NK-92 treated with Interleukin-12 subunit alpha and Interleukin-12 subunit beta, amount 100 ng/mL, for 24 hours (cell line): Measurements from ENCODE around the gene RNF183.
"Not testable (repeated sequence)": the region's sequence is repeated elsewhere in the genome, so short reads cannot be mapped to it uniquely, and the experiment has no call there.

Source experiments
- DNase-seq: peaks from one replicate; lab custom pipeline; 2025; lab: John Stamatoyannopoulos, UW

The RNF183 gene

DNA sequence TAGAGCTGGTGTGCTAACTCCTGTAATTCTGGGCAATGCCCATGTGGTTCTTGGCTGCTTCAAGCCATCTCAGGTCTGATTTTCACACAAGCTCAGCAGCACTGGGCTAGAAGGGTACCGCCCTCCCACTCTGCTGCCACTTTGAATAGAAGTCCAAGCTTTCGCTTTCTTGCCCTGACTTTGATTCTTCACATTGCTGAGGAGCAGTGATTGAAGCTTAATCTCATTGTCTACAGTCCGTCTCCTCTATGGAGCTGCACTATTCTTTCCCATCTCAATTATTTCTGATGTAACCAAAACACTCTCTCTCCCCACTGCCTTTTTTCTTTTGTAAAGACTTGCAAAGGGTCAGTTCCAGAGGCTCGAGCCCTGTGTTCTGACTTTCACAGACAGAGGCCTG, 12.9 kb upstream of the RNF183 start:
- DNase-seq = no peak

DNA sequence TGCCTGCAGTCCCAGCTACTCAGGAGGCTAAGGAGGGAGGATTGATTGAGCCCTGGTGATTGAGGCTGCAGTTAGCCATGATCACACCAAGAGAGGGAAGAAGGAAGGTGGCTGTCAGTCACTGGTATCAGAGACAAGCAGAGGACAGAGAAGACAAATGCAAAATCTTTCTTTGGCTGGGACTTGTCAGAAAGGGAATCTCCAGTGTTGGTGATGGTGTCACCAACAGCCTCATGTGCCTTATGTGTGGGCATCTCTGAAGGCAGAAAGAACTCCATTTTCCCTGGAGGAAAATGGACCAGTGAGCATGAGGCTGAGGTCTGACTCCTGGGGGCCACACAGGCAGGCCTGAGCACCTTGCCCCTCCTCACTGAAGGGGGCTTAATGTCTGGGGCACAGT, 12.1 kb upstream of the RNF183 start:
- no peak for DNase-seq

DNA sequence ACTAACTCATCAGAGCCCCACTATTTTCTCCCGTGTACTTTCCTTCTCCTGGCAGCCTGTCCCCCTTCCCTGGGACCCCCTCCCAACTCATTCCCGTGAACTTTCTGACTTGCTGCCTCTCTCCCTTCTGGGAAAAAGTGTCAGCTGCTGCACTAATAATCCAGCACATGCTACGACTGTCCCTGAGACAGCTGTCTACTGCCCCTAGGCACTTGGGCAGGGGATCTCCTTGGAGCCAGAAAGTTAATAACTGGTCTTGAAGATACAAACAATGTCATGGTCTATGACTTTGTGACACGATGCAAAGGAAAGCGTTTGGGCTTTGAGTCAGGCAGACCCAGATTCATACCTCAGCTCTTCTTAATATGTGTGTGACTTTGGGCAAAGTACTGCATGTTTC, 10.1 kb upstream of the RNF183 start:
- DNase-seq = no peak

DNA sequence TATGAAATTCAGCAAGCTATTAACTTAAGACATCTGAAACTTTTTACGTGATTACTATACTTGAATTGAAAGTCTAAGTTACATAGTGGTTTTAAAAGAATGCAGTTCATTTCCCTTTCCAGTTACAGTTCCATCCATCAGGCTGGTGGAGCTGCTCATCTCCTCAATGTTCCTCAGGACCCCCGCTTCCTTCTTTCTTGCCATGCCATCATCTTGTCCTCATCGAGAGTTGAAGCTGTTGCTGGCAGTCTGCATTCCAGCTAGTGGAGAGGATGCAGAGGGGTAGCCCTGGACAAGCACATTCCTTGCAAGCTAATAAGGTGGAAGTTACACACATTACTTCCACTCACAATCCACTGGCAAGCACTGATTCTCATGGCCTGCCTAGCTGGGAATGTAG, 8.8 kb upstream of the RNF183 start:
- no peak for DNase-seq

DNA sequence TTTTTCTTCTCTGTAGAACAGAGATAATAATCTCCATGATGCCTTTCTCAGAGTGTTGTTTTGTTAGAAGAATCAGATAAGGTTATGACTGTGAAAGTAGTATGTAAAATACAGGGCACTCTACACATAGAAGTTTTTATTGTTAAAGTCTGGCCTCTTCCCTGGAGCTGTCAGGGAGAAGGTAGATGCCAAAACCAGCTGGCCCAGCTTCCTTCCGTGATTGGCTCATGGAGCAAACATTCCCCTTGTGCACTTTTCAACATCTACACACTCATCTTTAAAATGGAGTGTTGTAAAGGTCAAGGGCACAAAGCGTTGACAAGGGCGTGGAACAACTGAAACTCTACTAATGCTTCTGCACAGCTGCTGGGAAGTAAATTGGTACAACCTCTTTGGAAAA, 7.4 kb upstream of the RNF183 start:
- DNase-seq = no peak

DNA sequence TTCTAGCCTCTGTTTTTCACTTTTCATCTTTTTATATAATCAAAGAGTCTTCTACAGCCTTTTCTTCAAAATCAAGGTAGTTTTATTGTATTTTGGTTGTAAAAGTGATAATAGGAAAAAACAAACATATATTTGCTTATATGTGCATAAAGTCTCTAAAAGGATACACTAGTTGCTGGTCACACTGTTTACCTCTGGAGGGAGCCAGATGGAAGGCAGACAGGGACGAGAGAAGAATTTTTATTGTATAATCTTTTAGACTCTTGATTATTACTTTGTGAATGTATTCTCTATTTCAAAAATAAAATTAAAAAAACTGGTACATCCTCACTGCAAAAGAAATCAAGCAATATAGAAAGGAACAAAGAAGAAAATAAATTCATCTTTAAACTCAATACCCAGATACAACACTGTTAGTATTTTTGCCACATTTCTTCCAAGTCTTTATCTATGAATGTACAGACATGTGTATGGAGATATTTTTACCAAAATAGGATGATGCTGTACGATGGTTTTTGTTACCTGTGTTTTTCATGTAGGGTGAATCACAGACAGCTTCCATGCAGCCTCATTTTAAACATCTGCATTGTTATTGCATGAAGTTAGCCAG, 6.1 kb upstream of the RNF183 start:
- no peak for DNase-seq

DNA sequence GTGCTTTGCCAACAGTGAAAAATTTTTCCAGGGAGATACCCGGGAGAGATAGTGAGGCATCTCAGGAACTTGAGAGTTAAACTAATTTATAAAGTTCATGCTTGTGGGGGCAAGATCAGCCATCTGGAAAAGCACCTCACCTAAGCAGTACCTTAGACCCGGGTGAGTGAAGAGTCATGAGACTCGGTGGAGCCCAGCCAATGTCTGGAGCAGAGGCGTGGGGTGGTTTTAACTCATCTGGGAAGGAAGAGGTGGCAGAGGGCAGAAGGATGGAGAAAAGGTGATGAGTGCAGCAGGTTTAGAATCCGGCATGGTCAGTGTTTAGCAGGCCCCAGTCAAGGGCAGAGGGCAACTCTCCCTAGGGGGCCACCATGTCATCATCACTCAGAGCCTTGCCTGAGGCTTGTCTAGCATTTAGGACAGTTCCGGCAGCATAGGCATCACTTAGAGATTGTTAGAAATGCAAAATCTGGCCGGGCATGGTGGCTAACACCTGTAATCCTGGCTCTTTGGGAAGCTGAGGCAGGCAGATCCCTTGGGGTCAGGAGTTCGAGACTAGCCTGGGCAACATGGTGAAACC, 4.3 kb upstream of the RNF183 start:
- DNase-seq = no peak

DNA sequence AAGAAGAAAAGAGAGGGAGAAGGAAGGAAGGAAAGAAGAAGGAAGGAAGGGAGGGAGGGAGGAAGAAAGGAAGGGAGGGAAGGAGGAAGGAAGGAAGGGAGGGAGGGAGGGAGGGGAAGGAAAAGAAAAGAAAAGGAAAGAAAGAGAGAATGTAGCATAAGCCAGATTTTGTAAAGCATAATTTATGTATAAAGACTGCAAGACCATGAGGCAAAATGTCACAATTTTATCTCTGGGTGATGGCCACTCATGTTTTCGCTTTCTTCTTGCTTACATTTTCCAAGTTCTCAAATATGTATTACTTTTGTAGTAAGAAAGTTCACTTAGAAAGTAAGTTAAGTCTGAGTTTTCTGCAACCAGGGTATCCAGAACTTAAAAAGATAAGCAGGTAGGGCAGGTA, 3.4 kb upstream of the RNF183 start:
- no peak for DNase-seq

DNA sequence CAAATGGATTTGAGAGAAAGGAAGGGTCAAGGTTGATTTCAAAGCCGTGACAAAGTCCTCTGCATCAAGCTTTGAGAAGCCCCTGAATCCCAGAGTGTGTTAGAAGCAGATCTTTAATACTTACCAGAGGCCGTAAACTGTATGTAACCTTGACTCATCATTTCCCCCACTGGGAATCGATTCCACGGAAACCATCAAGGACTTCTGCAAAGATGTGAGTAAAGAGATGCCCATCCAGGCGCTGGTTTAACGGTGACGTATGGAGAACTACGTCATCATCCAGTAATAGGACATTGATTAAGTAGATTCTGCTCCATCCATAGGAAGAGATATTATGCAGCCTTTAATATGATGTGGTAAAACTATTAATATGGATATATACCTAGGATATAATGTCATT, 1.6 kb downstream of the RNF183 start:
- DNase-seq = no peak

DNA sequence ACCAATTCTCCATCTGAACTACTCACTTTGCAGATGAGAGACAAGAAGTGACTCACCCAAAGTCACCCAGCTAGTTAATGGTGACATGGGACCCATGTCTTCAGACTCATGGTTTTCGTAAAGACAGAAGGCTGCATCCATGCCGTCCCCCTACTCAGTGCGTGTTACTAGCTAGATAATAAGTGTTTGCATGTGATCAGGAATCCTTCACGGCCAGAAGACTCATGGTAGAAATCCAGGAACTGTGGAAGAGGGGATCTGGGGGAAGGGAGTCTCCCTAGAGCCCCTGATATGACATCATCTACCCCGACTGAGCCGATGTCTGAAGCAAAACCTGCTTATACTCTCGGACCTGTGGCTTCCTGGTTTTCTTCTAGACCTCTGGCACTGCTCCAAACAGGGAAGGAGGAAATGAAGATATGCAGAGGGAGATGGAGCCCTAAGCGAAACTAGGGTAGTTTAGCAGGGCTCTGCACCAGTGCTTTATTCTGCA, 3.3 kb downstream of the RNF183 start:
- no peak for DNase-seq

DNA sequence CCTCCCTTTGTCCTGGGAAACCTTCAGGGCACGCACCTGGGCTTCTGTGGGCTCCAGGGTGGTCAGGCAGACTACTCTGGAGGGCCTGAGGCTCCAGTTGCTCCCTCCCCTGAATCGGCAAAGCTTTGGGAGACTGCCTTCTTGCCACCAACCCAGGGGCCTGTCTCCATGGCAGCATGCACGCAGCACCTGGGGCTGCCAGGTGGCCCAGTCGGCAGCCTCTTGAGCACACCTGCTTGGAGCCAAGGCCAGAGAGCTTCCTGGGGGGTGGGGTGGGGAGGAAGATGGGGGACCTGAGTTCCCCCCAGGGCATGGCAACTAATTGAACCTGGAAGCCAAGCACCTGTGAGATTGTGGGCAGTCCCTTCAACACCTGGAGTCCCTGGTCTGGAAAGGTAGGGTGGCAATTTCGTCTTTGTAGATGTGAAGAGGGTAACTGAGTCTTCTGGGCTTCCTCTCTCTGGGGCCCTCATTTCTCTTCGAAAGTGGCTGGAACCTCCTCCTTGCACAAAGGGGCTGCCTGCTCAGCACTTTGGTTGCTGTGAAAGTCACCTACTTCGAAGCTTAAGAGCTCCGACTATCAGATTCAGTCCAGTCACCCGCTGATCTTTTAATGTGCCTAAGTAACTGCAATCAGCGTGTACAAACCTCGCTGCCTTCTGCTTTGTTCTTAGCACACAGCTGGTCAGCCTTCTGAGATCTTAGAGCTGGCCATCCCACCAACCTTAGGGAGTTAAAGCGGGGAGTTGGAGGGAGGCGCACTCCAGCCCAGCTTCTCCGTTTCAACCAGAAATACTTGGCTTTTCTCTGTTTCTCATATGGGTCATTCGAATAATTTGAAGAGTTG, 4.0 kb downstream of the RNF183 start:
- no peak for DNase-seq

DNA sequence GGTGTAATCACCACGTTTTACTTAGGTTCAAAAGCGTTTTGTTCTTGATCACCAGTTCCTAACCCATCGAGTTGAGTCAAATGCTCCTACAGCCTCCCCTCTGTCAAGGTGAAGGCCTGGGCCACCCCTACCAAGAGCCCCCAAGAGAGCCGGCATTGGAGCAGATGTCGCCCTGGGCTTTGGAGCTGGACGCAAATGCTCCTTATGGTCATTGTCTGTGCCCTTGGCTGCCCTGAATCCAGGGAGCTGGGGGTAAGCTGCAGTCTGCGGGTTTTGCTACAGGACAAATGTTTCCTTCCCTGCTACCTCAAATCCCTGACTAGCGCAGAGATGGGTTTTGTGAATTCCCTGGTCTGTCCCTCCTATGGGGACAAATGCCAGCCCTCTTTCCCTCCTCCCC, 4.9 kb downstream of the RNF183 start:
- DNase-seq = no peak

DNA sequence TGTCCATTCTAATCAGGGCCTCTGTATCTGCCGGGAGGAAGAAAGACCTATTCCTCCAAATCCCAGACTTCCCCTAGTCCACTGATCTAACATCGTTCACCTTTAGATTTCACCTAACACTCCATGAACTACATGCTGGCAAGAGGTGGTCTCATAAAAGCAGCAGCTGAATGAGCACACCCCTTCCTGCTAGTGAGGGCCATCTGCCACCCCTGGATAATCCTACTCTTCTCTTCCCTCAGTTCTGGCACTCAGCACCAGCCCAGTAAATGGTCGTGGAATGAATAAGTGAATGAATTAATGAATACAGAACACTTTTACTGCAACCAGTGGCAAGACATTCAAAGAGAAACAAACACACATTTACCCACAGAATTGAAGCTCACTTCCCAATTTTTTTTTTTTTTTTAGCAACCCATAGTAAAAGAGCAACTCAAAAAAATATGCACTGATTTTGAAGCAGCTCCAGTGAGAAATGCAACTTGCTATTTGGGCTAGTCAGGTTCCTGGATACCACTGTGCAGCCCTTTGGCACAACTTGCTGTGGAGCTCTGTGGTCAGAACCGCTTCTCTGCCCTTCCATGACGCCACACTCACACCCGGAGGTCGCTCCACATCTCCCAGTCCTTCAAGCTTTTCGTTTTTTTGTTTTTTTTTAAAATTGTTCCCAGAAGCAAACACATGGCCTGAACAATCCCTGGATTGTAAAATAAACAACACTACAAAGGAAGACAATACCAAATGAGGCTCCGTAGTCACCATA, 6.2 kb downstream of the RNF183 start:
- no peak for DNase-seq

DNA sequence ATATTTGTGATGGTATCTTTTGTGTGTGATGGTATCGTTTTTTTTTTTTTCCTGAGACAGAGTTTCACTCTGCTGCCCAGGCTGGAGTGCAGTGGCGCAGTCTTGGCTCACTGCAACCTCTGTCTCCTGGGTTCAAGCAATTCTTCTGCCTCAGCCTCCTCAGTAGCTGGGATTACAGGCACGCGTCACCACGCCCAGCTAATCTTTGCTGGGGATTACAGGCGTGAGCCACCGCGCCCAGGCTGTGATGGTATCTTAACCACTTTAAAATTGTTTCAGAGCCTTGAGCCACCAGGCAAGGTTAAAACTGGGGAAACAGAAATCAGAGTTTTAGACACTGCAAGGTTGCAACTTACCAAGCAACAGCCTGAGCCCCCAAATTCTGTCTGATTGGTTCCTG, 6.9 kb downstream of the RNF183 start:
- DNase-seq = not testable (repeated sequence)

DNA sequence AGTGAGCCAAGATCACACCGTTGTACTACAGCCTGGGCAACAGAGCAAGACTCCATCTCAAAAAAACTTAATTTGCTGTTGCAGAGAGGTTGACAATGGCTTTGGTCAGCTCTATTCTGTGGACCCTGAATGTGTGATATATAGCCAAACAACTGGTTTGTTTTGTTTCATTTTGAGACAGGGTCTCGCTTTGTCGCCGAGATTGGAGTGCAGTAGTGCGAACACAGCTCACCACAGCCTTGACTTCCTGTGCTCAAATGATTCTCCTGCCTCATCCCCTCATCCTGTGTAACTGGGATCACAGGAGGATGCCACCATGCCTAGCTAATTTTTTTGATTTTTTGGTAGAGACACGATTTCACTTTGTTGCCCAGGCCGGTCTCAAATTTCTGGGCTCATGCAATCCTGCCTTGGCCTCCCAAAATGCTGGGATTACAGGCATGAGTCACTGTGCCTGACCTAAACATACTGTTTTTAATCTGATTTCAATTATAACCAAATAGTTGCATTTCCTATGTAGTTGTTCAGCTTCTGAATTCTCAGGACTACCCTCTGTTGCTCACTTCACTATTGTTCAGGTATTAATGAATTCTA, 9.8 kb downstream of the RNF183 start:
- DNase-seq = no peak

DNA sequence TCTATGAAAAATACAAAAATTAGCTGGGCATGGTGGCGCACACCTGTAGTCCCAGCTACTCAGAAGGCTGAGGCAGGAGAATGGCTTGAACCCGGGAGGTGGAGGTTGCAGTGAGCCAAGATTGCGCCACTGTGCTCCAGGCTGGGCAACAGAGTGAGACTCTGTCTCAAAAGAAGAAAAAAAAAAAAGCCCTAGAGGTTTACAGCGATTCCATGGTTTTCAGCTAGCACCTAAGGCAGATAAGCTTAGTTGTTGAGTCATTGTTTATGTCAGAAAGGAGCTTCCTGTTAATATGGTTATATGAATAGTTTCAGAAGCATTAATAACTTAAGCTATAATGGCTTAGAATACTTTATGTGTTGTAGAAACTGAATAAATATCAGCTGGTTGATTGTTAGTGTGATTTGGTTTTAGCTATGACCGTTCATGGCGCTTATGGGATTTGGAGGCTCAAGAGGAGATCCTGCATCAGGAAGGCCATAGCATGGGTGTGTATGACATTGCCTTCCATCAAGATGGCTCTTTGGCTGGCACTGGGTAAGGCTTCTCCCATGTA, 13.0 kb downstream of the RNF183 start:
- no peak for DNase-seq

DNA sequence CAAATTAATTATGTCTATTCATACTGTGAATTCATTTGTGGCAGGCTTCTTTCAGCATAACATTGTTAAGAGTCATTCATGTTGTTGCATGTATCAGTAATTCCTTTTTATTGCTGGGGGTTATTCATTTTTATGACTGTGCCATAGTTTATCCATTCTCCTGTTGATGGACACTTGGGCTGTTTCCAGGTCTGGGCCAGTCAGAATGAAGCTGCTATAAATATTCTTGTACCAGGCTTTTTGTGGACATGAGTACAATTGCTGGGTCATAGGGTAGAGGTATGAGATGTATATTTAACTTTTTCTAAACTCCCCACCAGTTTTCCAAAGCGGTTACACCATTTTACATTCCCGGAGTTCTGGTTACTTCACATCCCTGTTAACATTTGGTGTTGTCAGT, 14.1 kb downstream of the RNF183 start:
- no peak for DNase-seq

DNA sequence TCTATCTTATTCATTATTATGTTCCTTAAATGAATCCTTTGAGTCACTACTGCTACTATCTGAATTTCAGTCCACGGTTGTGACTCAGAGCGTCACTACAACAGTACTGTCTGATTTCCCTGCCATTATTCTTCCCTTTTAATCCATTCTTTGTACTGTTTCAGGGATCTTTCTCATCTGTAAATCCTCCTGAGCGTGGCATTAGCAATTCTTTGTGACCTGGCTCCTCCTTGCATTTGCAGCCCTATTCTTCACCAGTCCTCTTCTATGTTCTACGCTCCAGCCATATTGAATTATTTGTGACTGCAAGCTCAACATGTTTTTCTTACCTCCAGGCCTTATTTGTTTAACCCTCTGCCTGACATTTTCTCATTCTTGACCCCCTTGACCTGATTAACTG, 21.8 kb downstream of the RNF183 start:
- DNase-seq = no peak

DNA sequence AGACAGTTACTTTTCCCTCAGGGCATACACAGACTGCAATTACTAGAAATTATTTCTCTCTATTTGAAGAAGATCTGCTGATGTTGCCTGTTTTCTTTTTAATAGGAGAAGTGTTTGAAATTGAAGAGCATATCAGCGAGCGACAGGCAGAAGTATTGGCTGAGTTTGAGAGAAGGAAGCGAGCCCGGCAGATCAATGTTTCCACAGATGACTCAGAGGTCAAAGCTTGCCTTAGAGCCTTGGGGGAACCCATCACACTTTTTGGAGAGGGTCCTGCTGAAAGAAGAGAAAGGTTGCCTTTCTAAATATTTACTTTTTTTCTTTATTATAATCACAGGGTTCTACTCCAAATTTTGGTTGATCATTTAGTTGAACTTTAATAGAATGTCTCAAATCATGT, 24.3 kb downstream of the RNF183 start:
- DNase-seq = no peak

DNA sequence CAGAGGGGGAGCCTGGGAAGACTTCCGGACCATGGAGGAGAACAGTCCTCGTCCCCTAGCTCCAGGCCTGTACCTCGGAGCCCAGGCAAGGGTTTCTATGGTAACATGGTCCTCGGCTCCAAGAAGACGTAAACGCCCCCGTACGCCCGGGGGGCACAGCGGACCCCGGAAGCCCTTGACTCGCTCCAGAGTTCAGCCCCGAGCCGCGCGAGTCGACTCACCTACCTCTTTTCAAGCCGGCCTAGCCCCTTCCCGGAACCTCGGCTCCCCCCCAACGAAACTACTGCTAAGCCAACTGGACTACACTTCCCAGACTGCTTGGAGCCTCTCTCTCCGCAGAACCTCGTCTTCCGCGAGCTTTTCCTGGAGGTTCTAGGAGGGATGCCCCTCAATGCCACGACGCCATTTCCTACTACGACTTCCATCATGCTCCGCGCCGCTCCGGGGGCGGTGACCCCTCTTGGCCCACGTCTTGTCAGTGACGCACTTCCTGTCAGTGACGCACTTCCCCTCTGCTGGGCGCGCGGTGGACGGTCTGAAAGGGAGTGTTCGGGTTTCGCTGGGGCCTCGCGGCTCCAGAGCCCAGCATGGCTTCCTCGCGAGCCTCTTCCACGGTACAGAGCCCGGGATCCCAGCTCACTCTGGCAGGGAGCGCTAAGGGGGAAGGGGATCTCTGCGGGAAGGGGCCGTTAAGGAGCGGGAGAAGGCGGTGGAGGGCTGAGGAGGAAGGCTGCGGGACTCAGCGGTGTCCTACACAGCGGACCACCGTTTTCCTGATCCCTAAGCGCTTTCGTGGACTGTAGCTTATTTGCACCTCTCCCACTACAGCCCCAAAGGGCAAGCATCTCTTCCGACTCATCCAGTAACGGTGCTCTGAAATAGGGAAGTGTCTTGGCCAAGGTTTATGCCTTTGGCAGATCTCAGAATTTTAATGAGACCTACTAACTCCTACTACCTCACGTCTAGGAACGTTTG, 27.7 kb downstream of the RNF183 start, which contains the start of the genes CDC26 and PRPF4:
Gene CDC26, minus strand, starts transcription at position 416 of the 975 bp plus-strand sequence. CDS start 3,065 bp downstream, outside the sequence.
Gene PRPF4, plus strand, starts transcription at position 502 of the 975 bp plus-strand sequence. Its CDS starts 86 bp downstream, at position 588.
- DNase-seq = peak; percentile 89
